ENCODE data around the gene ADD1.

DNA sequence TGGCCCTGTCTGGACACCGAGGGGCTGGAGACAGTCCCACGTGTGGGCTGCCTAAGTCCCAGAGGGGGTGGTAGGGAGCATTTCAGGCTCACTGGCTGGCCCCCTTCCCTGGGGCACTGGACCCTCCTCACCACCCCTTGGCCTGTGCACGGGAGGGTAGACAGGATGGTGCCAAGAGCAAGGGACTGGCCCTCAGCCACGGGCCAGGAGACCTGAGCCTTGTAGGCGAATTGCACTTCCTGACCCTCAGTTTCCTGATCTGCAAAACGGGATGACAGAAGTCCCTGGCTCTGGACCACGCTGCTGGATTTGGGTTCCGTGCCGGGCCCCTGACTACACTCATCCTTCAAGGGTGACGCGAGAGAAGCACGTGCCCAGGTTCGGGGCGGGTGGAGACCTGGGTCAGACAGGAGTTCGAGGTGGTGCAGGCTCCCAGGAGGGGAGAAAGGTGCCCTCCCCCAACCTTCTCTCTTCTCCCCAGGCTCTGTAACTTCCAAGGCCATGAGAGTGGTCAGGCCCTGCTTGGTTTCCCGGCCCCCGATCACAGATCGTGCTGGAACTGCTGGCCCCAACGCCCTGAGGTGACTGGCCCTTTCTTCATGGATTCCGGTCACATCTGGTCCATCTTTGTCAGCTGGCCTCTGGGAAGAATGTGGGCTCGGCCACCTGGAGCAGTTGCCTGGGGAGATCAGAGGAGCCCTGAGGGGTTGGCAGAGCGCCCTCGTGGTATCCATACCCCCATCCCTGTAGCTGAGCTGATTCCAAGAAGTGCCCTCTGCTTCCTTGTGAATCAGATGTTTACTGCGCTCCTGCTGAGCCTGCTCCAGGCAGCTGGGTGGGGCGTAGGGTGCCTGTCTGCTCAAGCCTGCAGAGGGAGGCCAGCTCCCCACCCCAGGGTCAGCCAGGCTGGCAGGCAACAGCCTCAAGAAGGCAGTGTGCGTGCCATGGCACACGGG lies 47.5 kb upstream of the ADD1 start:
- TF ChIP-seq, protein P1, sequence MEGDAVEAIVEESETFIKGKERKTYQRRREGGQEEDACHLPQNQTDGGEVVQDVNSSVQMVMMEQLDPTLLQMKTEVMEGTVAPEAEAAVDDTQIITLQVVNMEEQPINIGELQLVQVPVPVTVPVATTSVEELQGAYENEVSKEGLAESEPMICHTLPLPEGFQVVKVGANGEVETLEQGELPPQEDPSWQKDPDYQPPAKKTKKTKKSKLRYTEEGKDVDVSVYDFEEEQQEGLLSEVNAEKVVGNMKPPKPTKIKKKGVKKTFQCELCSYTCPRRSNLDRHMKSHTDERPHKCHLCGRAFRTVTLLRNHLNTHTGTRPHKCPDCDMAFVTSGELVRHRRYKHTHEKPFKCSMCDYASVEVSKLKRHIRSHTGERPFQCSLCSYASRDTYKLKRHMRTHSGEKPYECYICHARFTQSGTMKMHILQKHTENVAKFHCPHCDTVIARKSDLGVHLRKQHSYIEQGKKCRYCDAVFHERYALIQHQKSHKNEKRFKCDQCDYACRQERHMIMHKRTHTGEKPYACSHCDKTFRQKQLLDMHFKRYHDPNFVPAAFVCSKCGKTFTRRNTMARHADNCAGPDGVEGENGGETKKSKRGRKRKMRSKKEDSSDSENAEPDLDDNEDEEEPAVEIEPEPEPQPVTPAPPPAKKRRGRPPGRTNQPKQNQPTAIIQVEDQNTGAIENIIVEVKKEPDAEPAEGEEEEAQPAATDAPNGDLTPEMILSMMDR (IDR thresholded peaks at IDR 0.05): no peak
- TF ChIP-seq POLR2A (IDR thresholded peaks at IDR 0.05): no peak

All from heart left ventricle (tissue), 13 donors.